GM12801 (cell line): Measurements from ENCODE around the gene LPIN1.

Source experiments
- CTCF ChIP-seq: IDR thresholded peaks from one replicate; pipeline ENCODE4 v1.5.1; 2011; ENCODE audit warnings: control low read depth; ENCODE audit not compliant: insufficient read length; ENCODE audit errors: extremely low read depth

LPIN1 gene

DNA sequence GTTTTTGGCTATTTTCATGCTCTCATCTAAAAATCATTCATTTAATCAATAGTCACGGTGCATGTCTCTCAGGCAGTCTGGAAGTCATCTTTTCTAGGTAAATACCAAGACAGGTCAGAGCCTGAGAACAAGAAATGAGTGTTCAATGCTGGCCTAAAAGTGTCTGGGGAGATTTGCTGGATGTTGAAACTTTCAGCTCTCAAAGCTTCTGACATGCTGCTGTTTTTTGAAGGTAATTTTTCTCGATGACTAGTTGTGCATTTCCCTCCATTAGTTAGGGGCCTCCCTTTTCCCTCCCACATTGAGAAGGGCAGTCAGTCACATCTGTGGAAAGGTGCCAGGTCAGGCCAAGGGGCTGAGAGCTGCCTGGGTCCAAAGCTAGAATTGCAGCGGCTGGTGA is 115.6 kb downstream of the LPIN1 start:
- no peak for TF ChIP-seq CTCF

- no peak for TF ChIP-seq CTCF
Measured at GRCh38 chr2:11863103-11863502, 116.7 kb downstream of the LPIN1 start.

GRCh38 chr2:11863513-11864328 is 117.3 kb downstream of the LPIN1 start:
- peak; percentile 89 for TF ChIP-seq CTCF

GRCh38 chr2:11864724-11865123 is 118.3 kb downstream of the LPIN1 start:
- no peak for TF ChIP-seq CTCF

- TF ChIP-seq CTCF: no peak
Measured at GRCh38 chr2:11865378-11865777, 118.9 kb downstream of the LPIN1 start.

DNA sequence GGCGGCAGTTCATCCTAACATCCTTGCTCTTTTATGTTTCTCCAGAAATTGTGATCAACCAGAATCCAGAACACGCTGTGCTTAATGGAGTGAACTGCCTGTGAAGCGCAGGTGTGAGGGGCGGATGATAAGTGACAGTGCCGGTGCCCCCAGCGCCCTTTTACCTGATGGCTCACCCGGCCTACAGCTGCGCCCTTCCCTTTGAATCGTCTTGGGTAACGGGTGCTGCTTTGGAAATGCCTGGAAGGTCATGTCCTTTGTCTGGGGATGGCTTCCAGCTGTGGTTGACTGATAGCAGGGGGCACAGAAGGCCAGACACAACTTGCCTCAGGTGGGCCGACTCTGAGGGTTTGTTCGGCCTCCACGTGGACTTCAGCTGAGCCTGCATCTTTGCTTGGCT is 119.4 kb downstream of the LPIN1 start:
- TF ChIP-seq CTCF: no peak

DNA sequence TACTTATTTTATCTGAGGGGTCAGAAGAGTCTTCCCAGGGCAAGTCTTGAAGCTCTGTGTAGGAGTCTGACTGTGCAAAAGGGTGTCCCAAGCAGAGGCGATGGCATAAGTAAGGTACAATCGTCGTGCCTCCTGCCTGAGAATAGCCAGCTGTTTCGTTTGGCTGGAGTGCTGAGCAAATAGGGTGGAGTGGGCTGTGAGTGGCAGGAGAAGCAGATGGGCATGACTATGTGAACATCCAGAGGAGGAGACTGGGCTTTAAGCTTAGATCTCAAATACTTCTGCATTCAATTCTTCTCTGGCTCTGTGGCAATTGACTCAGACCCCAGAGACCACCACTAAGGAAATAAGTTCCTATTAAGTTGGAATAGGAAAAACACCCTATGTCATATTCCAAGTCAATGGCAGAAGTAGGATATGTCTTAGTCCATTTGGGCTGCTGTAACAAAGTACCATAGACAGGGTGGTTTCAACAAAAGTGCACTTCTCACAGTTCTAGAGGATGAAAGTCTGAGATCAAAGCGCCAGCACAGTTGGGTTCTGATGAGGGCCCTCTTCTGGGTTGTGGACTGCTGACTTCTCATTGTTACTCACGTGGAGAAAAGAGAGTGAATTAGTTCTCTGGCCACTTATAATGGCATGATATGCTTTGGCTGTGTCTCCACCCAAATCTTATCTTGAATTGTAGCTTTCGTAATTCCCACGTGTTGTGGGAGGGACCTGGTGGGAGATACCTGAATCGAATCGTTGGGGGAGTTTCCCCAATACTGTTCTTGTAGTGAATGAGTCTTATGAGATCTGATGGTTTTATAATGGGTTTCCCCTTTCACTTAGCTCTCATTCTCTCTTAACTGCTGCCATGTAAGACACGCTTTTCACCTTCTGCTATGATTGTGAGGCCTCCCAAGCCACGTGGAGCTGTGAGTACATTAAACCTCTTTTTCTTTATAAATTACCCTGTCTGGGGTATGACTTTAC is 120.2 kb downstream of the LPIN1 start:
- no peak for TF ChIP-seq CTCF
